ENCODE data around the gene HOXB2. TPM values are rescaled to one million over a fixed set of nuclear protein-coding genes. Genes with fewer than 3 reads are reported as not detected.

Gene HOXB2
- total RNA-seq, 4 donors from 2014 or later: 9.2 to 24.2 (median 17.1) TPM

GRCh38 chr17:48519427-48519826, 25.5 kb downstream of the HOXB2 start:
- H3K36me3 ChIP-seq: no peaks in the 10 kb centered on the region
- WGBS, 2 donors: 76 to 85% methylated on average over 5 of the region's 5 CpGs
- TF ChIP-seq CTCF (IDR thresholded peaks at IDR 0.05): no peak
- no peak for TF ChIP-seq POLR2A (IDR thresholded peaks at IDR 0.05)
- DNase-seq: no peak
- H3K9me3 ChIP-seq: no peaks in the 10 kb centered on the region
- peaks cover 0 to 92% (median 0%) of the 10 kb centered on the region in 4 donors for H3K27me3 ChIP-seq
- intact Hi-C loops (cut with DNase I): no loop called here
- H3K4me1 ChIP-seq: peaks cover 0 to 9% (median 4%) of the 10 kb centered on the region in 3 donors
- no peak overlapping the region for H3K4me3 ChIP-seq
- no peak overlapping the region for H3K27ac ChIP-seq

DNA sequence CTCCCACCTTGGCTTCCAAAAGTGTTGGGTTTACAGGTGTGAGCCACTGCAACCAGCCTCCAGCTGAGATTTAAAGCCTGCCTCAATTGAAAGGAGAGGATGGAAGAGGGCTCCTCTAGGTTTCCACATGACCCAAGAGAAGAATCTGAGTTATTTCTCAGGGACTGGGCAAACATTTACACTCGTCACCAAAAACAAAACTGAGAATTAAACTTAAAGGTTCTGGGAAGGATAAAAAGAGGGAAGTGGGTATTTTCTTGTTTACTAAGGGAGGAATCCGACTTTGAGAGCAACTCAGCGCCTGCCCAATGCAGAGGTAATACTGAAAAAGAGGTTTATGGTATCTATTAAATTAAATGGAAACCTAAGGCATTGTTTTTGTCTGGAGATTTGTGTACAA, 27.4 kb downstream of the HOXB2 start:
- no peak for TF ChIP-seq POLR2A (IDR thresholded peaks at IDR 0.05)
- no peak for TF ChIP-seq CTCF (IDR thresholded peaks at IDR 0.05)
- DNase-seq: no peak
- Histone ChIP-seq H3K4me3 (no peak overlapping the region), H3K27me3 (peaks cover 0 to 93% (median 0%) of the 10 kb centered on the region in 4 donors), H3K36me3 (no peaks in the 10 kb centered on the region), H3K4me1 (peaks cover 0 to 6% (median 4%) of the 10 kb centered on the region in 3 donors), H3K27ac (no peak overlapping the region), H3K9me3 (no peaks in the 10 kb centered on the region)
- intact Hi-C loops (cut with DNase I): no loop called here
- 26 to 41% methylated on average over 3 of the region's 3 CpGs for WGBS, 2 donors

- WGBS, 2 donors: 55 to 81% methylated on average over 3 of the region's 3 CpGs
- Histone ChIP-seq H3K4me1 (no peaks in the 10 kb centered on the region), H3K9me3 (no peaks in the 10 kb centered on the region), H3K27me3 (peaks cover 0 to 96% (median 0%) of the 10 kb centered on the region in 4 donors), H3K36me3 (no peaks in the 10 kb centered on the region), H3K27ac (no peak overlapping the region), H3K4me3 (no peak overlapping the region)
- no peak for TF ChIP-seq CTCF (IDR thresholded peaks at IDR 0.05)
- no peak for TF ChIP-seq POLR2A (IDR thresholded peaks at IDR 0.05)
- intact Hi-C loops (cut with DNase I): no loop called here
- no peak for DNase-seq
Observed at GRCh38 chr17:48515925-48516900, 28.7 kb downstream of the HOXB2 start.

DNA sequence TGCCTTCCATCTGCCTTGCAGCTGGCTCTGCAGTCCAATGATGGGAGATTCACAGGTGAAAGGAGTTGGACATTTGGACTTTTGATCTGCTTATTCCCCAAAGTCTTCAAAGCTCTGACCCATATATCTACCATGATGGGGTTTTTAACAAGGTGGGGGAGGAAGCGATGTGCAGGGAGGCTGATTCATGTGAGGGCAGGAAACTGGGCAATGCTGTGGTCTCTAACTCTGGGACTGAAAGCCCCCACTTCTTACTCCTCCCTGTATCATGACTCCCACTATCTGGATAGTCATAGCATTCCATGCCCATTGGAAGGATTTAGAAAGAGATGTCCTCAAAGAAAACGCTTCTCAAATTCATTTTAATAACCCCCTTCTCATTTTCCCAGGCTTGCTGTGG, 30.4 kb downstream of the HOXB2 start:
- Histone ChIP-seq H3K4me1 (no peaks in the 10 kb centered on the region), H3K27ac (no peak overlapping the region), H3K27me3 (peaks cover 0 to 87% (median 0%) of the 10 kb centered on the region in 4 donors), H3K4me3 (no peak overlapping the region), H3K9me3 (no peaks in the 10 kb centered on the region), H3K36me3 (no peaks in the 10 kb centered on the region)
- TF ChIP-seq POLR2A (IDR thresholded peaks at IDR 0.05): no peak
- no peak for TF ChIP-seq CTCF (IDR thresholded peaks at IDR 0.05)
- WGBS, 2 donors: 73 to 94% methylated on average over 1 to 2 of the region's 2 CpGs
- DNase-seq: no peak
- intact Hi-C loops (cut with DNase I): no loop called here

Data from esophagus squamous epithelium (tissue), 5 donors.